ENCODE measurements around the gene CPN2.

Gene CPN2

GRCh38 chr3:194396539-194396858, 45.4 kb upstream of the CPN2 start:
- Histone ChIP-seq H2BK15ac (replicated peaks; ENCODE audit: low read depth) (no peak overlapping the region), H3K18ac (ENCODE audit: low read length) (no peak overlapping the region), H3K23ac (ENCODE audit: low read length) (no peak overlapping the region), H3K9ac (ENCODE audit: low read length) (no peak overlapping the region), H3K79me1 (ENCODE audit: low read length) (no peaks in the 10 kb centered on the region), H2AK5ac (ENCODE audit: low read length) (no peak overlapping the region), H3K4me2 (ENCODE audit: low read length) (peak overlapping the region; percentile 37), H4K8ac (ENCODE audit: low read depth, low read length) (no peak overlapping the region), H3K56ac (ENCODE audit: low read length) (peak overlapping the region; percentile 70), H3K79me2 (ENCODE audit: control insufficient read depth, insufficient read depth, low read length) (no peaks in the 10 kb centered on the region), H2BK5ac (ENCODE audit: low read length) (no peak overlapping the region), H4K5ac (ENCODE audit: low read length) (no peak overlapping the region), H3K4me3 (ENCODE audit: low read length) (no peak overlapping the region), H3K4ac (ENCODE audit: low read depth, low read length) (no peak overlapping the region), H3K27me3 (ENCODE audit: insufficient read depth, low read length, poor library complexity) (peaks cover 7% of the 10 kb centered on the region), H3K27ac (ENCODE audit: low read depth, low read length) (no peak overlapping the region), H3K36me3 (ENCODE audit: control insufficient read depth, insufficient read depth, low read length) (no peaks in the 10 kb centered on the region), H3K4me1 (ENCODE audit: control insufficient read depth, low read depth, low read length) (peaks cover 2% of the 10 kb centered on the region), H2BK120ac (ENCODE audit: low read depth, low read length) (no peak overlapping the region)
- no CpG with 5 or more reads among the region's 13 CpGs for WGBS (ENCODE audit: extremely low coverage, insufficient coverage, low lambda C conversion rate)
- DNase-seq = no peak

- Histone ChIP-seq H3K4me3 (ENCODE audit: low read length) (no peak overlapping the region), H3K4me1 (ENCODE audit: control insufficient read depth, low read depth, low read length) (peaks cover 2% of the 10 kb centered on the region), H2BK5ac (ENCODE audit: low read length) (no peak overlapping the region), H3K79me1 (ENCODE audit: low read length) (no peaks in the 10 kb centered on the region), H2BK120ac (ENCODE audit: low read depth, low read length) (no peak overlapping the region), H3K23ac (ENCODE audit: low read length) (no peak overlapping the region), H4K8ac (ENCODE audit: low read depth, low read length) (no peak overlapping the region), H3K18ac (ENCODE audit: low read length) (no peak overlapping the region), H3K4ac (ENCODE audit: low read depth, low read length) (no peak overlapping the region), H3K79me2 (ENCODE audit: control insufficient read depth, insufficient read depth, low read length) (no peaks in the 10 kb centered on the region), H3K27ac (ENCODE audit: low read depth, low read length) (no peak overlapping the region), H3K36me3 (ENCODE audit: control insufficient read depth, insufficient read depth, low read length) (no peaks in the 10 kb centered on the region), H4K5ac (ENCODE audit: low read length) (no peak overlapping the region), H3K4me2 (ENCODE audit: low read length) (peak overlapping the region; percentile 42), H3K27me3 (ENCODE audit: insufficient read depth, low read length, poor library complexity) (peaks cover 7% of the 10 kb centered on the region), H2AK5ac (ENCODE audit: low read length) (no peak overlapping the region), H3K9ac (ENCODE audit: low read length) (peak overlapping the region; percentile 17), H3K56ac (ENCODE audit: low read length) (peak overlapping the region; percentile 58), H2BK15ac (replicated peaks; ENCODE audit: low read depth) (no peak overlapping the region)
- peak; percentile 68 for DNase-seq
- no CpG with 5 or more reads among the region's 26 CpGs for WGBS (ENCODE audit: extremely low coverage, insufficient coverage, low lambda C conversion rate)
Measured at GRCh38 chr3:194395778-194396538, 44.8 kb upstream of the CPN2 start.

GRCh38 chr3:194395212-194395611, 44.1 kb upstream of the CPN2 start:
- no peak overlapping the region for H3K4me2 ChIP-seq (ENCODE audit: low read length)
- no peaks in the 10 kb centered on the region for H3K79me1 ChIP-seq (ENCODE audit: low read length)
- no peak overlapping the region for H3K27ac ChIP-seq (ENCODE audit: low read depth, low read length)
- H3K56ac ChIP-seq (ENCODE audit: low read length) = no peak overlapping the region
- no peak overlapping the region for H3K18ac ChIP-seq (ENCODE audit: low read length)
- H3K79me2 ChIP-seq (ENCODE audit: control insufficient read depth, insufficient read depth, low read length) = no peaks in the 10 kb centered on the region
- no peak overlapping the region for H3K9ac ChIP-seq (ENCODE audit: low read length)
- H2BK5ac ChIP-seq (ENCODE audit: low read length) = no peak overlapping the region
- no peak overlapping the region for H3K23ac ChIP-seq (ENCODE audit: low read length)
- H4K5ac ChIP-seq (ENCODE audit: low read length) = no peak overlapping the region
- H3K4me3 ChIP-seq (ENCODE audit: low read length) = no peak overlapping the region
- no peak overlapping the region for H4K8ac ChIP-seq (ENCODE audit: low read depth, low read length)
- DNase-seq = no peak
- H3K36me3 ChIP-seq (ENCODE audit: control insufficient read depth, insufficient read depth, low read length) = no peaks in the 10 kb centered on the region
- H3K4me1 ChIP-seq (ENCODE audit: control insufficient read depth, low read depth, low read length) = peaks cover 2% of the 10 kb centered on the region
- no peak overlapping the region for H3K4ac ChIP-seq (ENCODE audit: low read depth, low read length)
- H2AK5ac ChIP-seq (ENCODE audit: low read length) = no peak overlapping the region
- no peak overlapping the region for H2BK15ac ChIP-seq (replicated peaks; ENCODE audit: low read depth)
- H3K27me3 ChIP-seq (ENCODE audit: insufficient read depth, low read length, poor library complexity) = peaks cover 7% of the 10 kb centered on the region
- no CpG with 5 or more reads among the region's 5 CpGs for WGBS (ENCODE audit: extremely low coverage, insufficient coverage, low lambda C conversion rate)
- no peak overlapping the region for H2BK120ac ChIP-seq (ENCODE audit: low read depth, low read length)

GRCh38 chr3:194392576-194392975, 41.4 kb upstream of the CPN2 start:
- Histone ChIP-seq H3K9ac (ENCODE audit: low read length) (no peak overlapping the region), H3K56ac (ENCODE audit: low read length) (no peak overlapping the region), H3K4me1 (ENCODE audit: control insufficient read depth, low read depth, low read length) (peaks cover 2% of the 10 kb centered on the region), H3K79me2 (ENCODE audit: control insufficient read depth, insufficient read depth, low read length) (no peaks in the 10 kb centered on the region), H3K18ac (ENCODE audit: low read length) (no peak overlapping the region), H3K4ac (ENCODE audit: low read depth, low read length) (no peak overlapping the region), H3K36me3 (ENCODE audit: control insufficient read depth, insufficient read depth, low read length) (no peaks in the 10 kb centered on the region), H4K5ac (ENCODE audit: low read length) (no peak overlapping the region), H2AK5ac (ENCODE audit: low read length) (no peak overlapping the region), H3K27ac (ENCODE audit: low read depth, low read length) (no peak overlapping the region), H2BK5ac (ENCODE audit: low read length) (no peak overlapping the region), H3K4me2 (ENCODE audit: low read length) (no peak overlapping the region), H3K79me1 (ENCODE audit: low read length) (no peaks in the 10 kb centered on the region), H2BK15ac (replicated peaks; ENCODE audit: low read depth) (no peak overlapping the region), H3K23ac (ENCODE audit: low read length) (no peak overlapping the region), H3K27me3 (ENCODE audit: insufficient read depth, low read length, poor library complexity) (peaks cover 1% of the 10 kb centered on the region), H4K8ac (ENCODE audit: low read depth, low read length) (no peak overlapping the region), H2BK120ac (ENCODE audit: low read depth, low read length) (no peak overlapping the region), H3K4me3 (ENCODE audit: low read length) (no peak overlapping the region)
- DNase-seq = no peak
- no CpG with 5 or more reads among the region's 7 CpGs for WGBS (ENCODE audit: extremely low coverage, insufficient coverage, low lambda C conversion rate)

GRCh38 chr3:194390835-194391234, 39.7 kb upstream of the CPN2 start:
- Histone ChIP-seq H3K23ac (ENCODE audit: low read length) (no peak overlapping the region), H3K4me2 (ENCODE audit: low read length) (no peak overlapping the region), H3K79me2 (ENCODE audit: control insufficient read depth, insufficient read depth, low read length) (no peaks in the 10 kb centered on the region), H3K18ac (ENCODE audit: low read length) (no peak overlapping the region), H4K5ac (ENCODE audit: low read length) (no peak overlapping the region), H3K4me3 (ENCODE audit: low read length) (no peak overlapping the region), H4K8ac (ENCODE audit: low read depth, low read length) (no peak overlapping the region), H3K27ac (ENCODE audit: low read depth, low read length) (no peak overlapping the region), H2BK5ac (ENCODE audit: low read length) (no peak overlapping the region), H3K27me3 (ENCODE audit: insufficient read depth, low read length, poor library complexity) (no peaks in the 10 kb centered on the region), H2BK15ac (replicated peaks; ENCODE audit: low read depth) (no peak overlapping the region), H3K79me1 (ENCODE audit: low read length) (no peaks in the 10 kb centered on the region), H3K56ac (ENCODE audit: low read length) (no peak overlapping the region), H2AK5ac (ENCODE audit: low read length) (no peak overlapping the region), H2BK120ac (ENCODE audit: low read depth, low read length) (no peak overlapping the region), H3K9ac (ENCODE audit: low read length) (no peak overlapping the region), H3K4ac (ENCODE audit: low read depth, low read length) (no peak overlapping the region), H3K4me1 (ENCODE audit: control insufficient read depth, low read depth, low read length) (no peaks in the 10 kb centered on the region), H3K36me3 (ENCODE audit: control insufficient read depth, insufficient read depth, low read length) (no peaks in the 10 kb centered on the region)
- DNase-seq = no peak

GRCh38 chr3:194389269-194389668, 38.1 kb upstream of the CPN2 start:
- H2BK120ac ChIP-seq (ENCODE audit: low read depth, low read length) = no peak overlapping the region
- H3K56ac ChIP-seq (ENCODE audit: low read length) = no peak overlapping the region
- no peak overlapping the region for H3K4me3 ChIP-seq (ENCODE audit: low read length)
- H4K5ac ChIP-seq (ENCODE audit: low read length) = no peak overlapping the region
- DNase-seq = no peak
- no peak overlapping the region for H2BK5ac ChIP-seq (ENCODE audit: low read length)
- no peaks in the 10 kb centered on the region for H3K79me1 ChIP-seq (ENCODE audit: low read length)
- no peak overlapping the region for H3K9ac ChIP-seq (ENCODE audit: low read length)
- no peak overlapping the region for H2AK5ac ChIP-seq (ENCODE audit: low read length)
- no peak overlapping the region for H3K18ac ChIP-seq (ENCODE audit: low read length)
- no peak overlapping the region for H3K27ac ChIP-seq (ENCODE audit: low read depth, low read length)
- no peak overlapping the region for H3K23ac ChIP-seq (ENCODE audit: low read length)
- H3K4me2 ChIP-seq (ENCODE audit: low read length) = no peak overlapping the region
- no peaks in the 10 kb centered on the region for H3K79me2 ChIP-seq (ENCODE audit: control insufficient read depth, insufficient read depth, low read length)
- H4K8ac ChIP-seq (ENCODE audit: low read depth, low read length) = no peak overlapping the region
- H3K4ac ChIP-seq (ENCODE audit: low read depth, low read length) = no peak overlapping the region
- WGBS (ENCODE audit: extremely low coverage, insufficient coverage, low lambda C conversion rate) = no CpG with 5 or more reads among the region's 8 CpGs
- H2BK15ac ChIP-seq (replicated peaks; ENCODE audit: low read depth) = no peak overlapping the region
- no peaks in the 10 kb centered on the region for H3K36me3 ChIP-seq (ENCODE audit: control insufficient read depth, insufficient read depth, low read length)
- no peaks in the 10 kb centered on the region for H3K4me1 ChIP-seq (ENCODE audit: control insufficient read depth, low read depth, low read length)
- no peaks in the 10 kb centered on the region for H3K27me3 ChIP-seq (ENCODE audit: insufficient read depth, low read length, poor library complexity)
